Adrenal gland (tissue), 5 donors: Measurements from ENCODE around the gene IGFN1.

Experiments
- POLR2A ChIP-seq, 2 donors: fragments of 450-650 bp; IDR thresholded peaks; one replicate each; pipeline ENCODE4 v1.6.1; 2017; ENCODE audit warnings: antibody characterized with exemption in 2 of 2, mild to moderate bottlenecking in 2 of 2, moderate library complexity in 1 of 2
- TF ChIP-seq, protein P1 (sequence below), 6 experiments: fragments of 450-650 bp in 4 of 6; fragments of 200-600 bp in 2 of 6; sonication (generic) in 1 of 6; IDR thresholded peaks; 1 replicate in 5 of 6; 2 replicates in 1 of 6; pipeline versions ENCODE4 v1.5.1 to v1.8.0; 2016 to 2021; ENCODE audit warnings: antibody characterized with exemption in 6 of 6, mild to moderate bottlenecking in 2 of 6, moderate library complexity in 1 of 6
- donor health status: DM: no; HTN: no; CAD: no.

DNA sequence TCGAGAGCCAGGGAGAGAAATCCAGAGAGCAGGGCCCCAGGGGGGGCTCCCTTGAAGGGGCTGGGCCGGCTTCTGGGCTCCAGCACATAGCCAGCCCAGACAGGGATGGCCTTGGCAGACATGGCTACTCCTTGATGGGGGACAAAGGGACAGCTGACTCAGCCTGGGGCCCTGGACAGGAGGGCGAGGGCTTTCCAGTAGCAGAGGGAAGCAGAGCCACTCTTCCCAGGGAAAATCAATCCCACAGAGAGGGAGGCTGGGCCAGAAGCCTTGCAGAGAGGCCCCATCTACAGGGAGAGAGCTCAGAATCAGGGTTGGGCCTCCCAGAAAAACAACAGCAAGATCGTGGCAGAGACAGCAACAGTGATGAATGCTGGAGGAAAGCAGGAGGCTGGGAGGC, 15.6 kb downstream of the IGFN1 start:
- no peak for TF ChIP-seq POLR2A (IDR thresholded peaks at IDR 0.05)
- TF ChIP-seq, protein P1, sequence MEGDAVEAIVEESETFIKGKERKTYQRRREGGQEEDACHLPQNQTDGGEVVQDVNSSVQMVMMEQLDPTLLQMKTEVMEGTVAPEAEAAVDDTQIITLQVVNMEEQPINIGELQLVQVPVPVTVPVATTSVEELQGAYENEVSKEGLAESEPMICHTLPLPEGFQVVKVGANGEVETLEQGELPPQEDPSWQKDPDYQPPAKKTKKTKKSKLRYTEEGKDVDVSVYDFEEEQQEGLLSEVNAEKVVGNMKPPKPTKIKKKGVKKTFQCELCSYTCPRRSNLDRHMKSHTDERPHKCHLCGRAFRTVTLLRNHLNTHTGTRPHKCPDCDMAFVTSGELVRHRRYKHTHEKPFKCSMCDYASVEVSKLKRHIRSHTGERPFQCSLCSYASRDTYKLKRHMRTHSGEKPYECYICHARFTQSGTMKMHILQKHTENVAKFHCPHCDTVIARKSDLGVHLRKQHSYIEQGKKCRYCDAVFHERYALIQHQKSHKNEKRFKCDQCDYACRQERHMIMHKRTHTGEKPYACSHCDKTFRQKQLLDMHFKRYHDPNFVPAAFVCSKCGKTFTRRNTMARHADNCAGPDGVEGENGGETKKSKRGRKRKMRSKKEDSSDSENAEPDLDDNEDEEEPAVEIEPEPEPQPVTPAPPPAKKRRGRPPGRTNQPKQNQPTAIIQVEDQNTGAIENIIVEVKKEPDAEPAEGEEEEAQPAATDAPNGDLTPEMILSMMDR (IDR thresholded peaks at IDR 0.05): no peak
